GM21390 (cell line): ENCODE data around the gene ANXA7.
"Not testable (repeated sequence)": the region's sequence is repeated elsewhere in the genome, so short reads cannot be mapped to it uniquely, and the experiment has no call there.

ENCODE experiments used
- ATAC-seq: cut with Tn5 transposase; IDR thresholded peaks from one replicate; pipeline ENCODE4 v1.9.1; 2021; ENCODE audit not compliant: unreplicated experiment

The ANXA7 gene

DNA sequence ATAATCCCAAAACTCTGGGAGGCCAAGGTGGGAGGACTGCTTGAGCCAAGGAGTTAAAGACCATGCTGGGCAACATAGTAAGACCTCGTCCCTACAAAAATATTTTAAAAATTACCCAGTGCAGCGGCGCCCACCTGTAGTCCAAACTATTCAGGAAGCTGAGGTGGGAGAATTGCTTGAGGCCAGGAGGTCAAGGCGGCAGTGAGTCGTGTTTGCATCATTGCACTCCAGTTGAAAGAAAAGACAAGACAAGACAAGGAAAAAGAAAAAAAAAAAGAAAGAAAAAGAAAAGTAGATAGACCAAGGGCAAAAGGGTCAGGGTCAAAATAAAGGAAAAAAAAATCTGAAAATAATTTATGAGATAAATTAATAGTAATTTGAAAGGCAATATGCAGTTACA is 5.8 kb downstream of the ANXA7 start:
- ATAC-seq: no peak

DNA sequence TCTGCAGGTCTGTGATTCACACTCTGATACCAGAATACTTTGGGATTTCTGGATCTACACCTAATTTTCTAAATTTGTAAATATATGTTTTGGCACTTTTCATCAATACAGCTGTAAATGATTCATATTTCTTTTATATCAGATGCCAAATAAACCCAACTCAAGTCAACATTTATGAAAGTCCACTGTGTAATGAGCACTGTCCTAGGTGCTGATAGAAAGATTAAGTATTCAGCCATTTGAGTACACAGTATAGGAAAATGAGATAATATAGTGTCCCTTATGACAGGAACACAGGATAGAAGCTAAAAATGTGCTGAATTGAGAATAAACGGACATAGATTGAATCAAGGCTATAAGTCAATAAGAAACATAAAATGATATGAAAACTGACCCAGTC is 6.4 kb downstream of the ANXA7 start:
- no peak for ATAC-seq

DNA sequence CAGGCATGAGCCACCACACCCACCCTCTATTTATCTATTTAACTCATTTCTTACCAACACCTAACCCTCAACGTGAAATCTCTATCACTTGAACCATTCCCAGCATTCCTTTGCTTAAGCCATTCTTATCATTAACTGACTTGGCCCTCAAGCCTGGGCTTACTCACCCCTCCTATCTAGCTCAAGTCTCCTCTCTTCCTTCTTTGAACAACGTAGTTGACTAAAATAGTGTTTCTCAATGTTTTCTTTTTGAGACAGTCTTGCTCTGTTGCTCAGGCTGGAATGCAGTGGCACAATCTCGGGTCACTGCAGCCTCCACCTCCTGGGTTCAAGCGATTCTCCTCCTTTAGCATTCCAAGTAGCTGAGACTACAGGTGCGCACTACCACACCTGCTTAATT is 7.0 kb downstream of the ANXA7 start:
- ATAC-seq: no peak

DNA sequence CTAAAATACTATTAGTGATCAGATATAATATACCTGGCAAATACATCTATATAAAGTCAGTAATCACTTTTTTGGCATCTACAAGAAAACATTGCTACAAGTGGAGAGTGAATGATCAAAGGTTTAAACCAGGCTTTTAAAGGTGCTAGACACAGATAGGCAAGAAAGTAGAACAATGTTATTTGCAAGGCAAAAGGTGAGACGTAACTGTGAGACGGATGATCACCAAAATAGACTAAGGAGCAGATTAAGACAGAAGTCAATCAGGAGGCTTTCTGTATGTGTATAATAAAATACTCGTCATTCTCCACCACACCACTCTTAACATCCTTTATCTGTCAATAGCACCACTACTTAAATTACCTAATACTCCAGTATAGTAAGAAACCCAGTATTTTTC is 8.3 kb downstream of the ANXA7 start:
- ATAC-seq: no peak

DNA sequence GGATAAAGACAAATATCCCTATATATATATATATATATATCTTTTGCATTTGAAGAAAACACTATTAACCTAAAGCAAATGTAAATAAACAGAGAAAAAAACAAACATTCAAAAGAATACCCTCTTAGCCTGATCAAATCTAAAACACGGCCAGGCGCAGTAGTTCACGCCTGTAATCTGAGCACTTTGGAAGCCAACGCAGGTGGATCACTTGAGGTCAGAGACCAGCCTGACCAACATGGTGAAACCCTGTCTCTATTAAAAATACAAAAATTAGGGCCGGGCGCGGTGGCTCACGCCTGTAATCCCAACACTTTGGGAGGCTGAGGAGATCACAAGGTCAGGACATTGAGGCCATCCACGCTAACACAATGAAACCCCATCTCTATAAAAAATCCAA is 9.2 kb downstream of the ANXA7 start:
- no peak for ATAC-seq

DNA sequence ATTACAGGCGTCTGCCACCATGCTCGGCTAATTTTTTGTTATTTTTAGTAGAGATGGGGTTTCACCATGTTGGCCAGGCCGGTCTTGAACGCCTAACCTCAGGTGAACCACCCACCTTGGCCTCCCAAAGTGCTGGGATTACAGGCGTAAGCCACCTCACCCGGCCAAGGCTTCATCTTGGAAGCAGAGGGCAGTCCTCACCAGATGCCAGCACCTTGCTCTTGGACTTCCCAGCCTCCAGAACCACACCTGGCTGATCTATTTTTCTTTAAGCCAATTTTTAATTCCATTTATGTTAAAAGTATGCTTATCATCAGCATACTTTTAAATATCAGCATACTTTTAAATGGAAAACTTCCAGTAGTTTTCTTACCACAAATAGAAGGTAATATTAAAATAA is 12.2 kb downstream of the ANXA7 start:
- ATAC-seq: no peak

DNA sequence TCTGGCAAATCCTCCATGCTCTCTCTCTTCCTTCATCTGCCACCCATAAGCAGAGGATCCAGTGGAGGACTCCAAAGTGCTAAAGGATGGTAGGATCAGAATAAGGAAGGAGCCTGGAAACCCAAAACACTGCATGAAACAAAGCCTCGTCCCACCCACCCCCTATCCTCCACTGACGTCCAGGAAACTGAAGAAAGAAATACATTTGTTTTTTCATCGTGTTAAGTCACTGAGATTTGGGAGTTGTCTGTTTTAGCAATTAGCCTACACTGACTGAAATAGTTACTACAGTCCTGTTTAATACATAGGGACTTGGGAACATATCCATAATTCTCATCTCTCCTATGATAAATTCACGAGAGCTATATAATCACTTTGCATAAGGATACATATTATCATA is 14.8 kb downstream of the ANXA7 start:
- ATAC-seq: no peak

DNA sequence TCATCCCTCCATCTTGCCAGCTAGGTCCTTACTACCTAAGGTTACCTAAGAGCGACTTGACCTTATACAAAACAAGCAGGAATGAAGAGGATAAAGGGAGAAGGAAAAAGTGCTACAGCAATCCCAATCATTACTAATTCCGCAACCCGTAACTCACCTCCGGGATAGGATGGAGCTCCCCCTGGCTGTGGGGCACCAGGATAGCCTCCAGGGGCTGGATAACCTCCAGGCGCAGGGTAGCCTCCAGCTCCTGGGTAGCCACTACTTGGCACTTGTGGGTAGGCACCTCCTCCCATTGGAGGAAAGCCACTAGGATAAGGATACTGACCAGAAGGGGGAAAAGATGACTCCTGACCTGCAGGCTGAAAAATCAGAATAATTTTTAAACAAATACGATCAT is 15.8 kb downstream of the ANXA7 start:
- ATAC-seq: no peak

DNA sequence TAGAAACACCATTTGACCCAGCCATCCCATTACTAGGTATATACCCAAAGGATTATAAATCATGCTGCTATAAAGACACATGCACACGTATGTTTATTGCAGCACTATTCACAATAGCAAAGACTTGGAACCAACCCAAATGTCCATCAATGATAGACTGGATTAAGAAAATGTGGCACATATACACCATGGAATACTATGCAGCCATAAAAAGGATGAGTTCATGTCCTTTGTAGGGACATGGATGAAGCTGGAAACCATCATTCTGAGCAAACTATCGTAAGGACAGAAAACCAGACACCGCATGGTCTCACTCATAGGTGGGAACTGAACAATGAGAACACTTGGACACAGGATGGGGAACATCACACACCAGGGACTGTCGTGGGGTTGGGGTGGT is 19.5 kb downstream of the ANXA7 start:
- not testable (repeated sequence) for ATAC-seq

DNA sequence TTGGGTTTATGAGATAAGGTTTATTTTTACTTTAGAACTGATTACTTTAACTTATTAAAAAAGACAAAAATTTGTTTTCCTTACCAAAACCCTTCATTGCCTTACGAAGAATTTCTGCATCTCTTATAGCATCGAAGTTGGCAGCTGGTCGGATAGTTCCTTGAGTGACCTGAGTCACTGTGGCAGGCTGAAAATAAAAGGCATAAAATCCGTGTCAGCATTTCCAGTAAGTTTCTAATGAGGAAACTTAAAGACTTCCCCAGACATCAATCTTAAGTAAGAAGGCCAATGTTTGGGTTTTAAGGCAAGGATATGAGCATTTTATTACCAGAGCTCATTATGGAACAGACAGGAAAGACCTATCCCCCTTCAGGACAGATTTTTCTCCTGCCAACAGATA is 25.6 kb downstream of the ANXA7 start:
- ATAC-seq: no peak

DNA sequence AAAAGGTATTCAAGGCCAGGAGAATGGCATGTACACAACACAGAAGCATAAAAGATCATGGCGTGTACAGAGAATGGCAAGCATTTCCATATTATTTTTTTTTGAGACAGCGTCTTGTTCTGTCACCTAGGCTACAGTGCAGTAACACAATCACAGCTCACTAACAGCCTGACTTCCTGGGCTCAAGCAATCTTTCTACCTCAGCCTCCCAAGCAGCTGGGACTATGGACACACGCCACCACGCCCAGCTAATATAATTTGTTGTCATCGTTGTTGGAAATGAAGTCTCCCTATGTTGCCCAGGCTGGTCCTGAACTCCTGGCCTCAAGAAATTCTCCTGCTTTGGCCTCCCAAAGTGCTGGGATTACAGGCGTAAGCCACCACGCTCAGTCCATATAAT is 27.3 kb downstream of the ANXA7 start:
- no peak for ATAC-seq

DNA sequence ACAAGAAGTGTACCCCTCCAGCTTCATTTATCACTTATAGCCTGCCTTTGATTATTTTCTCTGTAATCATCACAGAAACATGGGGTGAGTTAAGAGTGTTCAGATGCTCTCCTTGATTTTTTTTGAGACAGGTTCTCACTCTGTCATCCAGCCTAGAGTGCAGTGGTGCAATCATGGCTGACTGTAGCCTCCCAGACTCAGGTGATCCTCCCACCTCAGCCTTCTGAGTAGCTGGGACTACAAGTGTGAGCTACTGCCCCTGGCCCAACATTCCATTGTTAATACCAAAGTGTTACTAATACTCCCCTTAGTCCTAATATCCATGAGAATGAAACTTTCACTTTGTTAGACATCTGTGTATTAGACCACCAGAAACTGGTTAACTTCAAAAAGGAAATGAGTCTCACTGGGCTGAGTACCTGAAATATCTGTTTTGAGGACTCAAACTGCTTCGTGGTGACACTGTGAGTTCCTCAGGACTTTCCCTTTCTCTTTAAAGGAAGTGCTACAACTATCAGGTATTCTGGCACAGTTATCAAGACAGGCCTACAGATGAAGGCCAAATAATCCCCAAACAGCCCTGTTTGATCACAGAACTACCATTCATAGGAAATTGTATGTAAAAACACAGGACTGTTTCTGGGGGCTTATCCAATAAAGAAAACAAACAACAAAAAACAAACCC is 34.7 kb downstream of the ANXA7 start:
- ATAC-seq: no peak

DNA sequence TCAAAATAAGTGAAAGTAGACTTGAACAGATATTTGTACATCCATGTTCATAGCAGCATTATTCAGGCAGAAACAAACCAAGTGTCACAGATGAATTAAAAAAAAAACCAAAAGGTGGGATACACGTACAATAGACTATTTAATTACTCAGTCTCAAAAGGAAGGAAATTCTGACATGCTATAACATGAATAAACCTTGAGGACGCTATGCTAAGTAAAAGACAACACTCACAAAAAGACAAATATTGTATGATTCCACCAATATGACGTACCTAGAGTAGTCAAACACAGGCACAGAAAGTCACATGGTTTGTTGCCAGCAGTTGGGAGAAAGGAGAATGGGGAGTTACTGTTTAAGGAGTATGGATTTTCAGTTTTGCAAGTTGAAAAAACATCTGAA is 37.2 kb downstream of the ANXA7 start:
- ATAC-seq: no peak

DNA sequence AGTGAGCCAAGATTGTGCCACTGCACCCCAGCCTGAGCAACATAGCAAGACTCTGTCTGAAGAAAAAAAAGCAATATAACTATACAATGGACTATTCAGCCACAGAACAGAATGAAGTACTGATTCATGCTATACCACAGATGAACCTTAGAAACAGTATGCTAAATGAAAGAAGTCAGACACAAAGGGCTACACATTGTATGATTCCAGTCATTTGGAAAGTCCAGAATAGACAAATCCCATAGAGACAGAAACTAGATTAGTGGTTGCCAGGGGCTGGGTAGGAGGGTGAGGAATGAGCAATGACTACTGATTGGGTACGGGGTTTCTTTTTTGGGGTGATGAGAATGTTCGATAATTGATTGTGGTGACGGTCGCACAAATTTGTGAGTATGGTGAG is 45.6 kb downstream of the ANXA7 start:
- ATAC-seq: no peak

DNA sequence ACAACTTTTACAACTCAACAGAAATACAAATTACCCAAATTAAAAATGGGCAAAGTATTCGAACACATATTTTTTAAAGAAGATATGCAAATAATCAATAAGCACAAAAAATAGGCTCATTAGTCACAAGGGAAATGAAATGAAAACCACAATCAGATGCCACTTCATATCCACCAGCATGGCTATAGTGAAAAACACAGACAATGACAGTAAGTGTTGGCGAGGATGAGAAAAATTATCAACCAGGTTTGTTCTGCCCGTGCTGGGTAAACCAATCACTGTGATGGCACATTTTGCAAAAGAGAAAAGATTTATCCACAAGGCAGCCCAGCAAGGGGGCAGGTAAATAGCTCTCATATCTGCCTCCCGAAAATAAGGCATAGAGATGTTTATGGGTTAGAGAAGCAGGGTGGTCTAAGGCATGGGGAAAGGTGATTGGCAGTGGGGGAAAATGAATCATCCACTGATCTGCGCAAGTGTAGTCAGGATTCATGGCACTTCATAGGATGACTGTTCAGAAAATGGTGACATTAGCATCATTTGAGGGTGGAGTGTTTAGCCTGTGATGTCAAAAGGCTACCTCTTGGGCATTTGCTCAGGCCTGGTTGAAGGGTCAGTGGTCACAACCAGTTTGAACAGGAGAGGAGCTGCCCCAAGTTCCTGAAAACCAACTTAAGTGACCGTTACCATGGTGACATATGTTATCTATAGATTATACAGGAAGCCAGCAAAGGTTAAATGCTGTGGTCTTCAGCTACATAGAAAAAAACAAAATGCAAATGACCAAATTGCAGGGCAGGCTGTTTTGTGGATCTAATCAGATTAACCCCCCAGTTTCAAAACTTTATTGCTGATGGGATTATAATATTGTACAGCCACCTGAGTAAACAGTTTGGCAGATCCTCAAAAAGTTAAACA is 47.2 kb downstream of the ANXA7 start:
- ATAC-seq: no peak

DNA sequence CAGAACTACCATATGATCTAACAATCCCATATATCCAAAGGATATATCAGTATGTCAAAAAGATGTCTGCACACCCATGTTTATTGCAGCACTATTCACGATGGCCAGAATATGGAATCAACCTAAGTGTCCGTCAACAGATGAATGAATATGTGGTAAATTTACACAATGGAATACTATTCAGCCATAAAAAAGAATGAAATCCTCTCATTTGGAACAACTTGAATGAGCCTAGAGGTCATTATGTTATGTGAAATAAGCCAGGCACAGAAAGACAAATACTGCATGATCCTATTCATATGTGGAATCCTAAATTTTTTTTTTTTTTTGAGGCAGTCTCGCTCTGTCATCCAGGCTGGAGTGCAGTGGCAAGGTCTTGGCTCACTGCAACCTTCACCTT is 48.9 kb downstream of the ANXA7 start:
- ATAC-seq: no peak

DNA sequence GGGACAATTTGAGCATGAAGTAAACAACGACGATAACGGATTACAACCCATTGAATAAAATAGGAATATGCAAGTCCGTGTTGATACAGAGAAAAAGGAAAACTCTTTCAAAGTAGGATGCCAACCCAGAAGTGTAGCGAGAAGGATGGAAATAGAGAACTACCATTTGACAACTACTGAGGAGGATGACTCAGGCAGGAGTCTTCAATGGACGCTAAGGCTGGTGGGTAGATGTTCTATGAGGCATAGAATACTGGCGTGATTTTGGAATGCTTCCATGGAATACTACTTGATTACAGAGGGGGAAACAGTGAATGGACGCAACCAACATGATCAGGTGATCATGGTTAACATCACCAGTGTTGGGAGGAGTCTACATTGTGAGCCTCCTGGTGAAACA is 54.4 kb downstream of the ANXA7 start:
- ATAC-seq: no peak

DNA sequence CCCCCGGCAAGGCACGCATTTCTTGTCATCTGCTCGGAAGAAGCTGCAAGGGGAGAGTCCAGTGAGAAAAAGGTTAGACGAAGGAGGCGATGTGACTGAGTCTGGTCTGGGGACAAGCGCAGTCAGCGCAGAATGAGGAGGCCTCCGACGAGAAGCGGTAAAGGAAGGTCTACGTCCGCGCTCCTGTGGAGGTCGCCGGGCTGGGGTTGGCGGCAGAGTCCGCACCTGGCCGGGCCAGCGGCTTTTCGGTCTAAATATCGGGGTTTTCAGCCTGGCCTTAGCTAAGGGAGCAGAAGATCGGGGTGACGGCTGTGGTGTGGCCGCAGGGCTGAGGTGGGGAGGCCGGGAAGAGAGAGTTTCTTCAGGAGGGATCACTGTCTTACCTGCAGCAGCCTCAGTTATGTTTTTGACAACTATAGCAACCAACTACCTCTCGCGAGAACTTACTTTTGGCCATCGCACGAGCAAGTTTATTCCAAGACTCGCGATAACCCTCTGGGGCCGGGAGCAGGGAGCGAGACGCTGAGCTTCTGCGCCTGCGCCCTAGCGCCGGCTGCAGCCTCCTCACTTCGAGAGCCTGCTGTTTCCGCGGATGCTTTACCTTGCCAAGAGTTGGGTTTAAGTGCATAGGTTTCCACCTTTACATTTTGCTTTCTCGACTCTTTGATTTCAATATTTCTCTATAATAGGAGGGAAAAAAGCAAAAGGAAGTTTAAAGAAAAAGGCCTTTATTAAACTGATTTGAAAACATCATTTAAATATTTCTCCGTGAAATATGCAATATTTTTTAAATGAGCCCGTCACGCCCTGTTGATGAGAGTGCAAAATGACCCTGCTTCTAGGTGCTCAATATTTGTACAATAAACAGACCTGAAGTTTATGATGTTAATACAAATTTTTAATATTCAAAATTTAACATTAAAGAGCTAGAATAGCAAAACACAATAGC is 55.3 kb downstream of the ANXA7 start, which contains the start of gene CFAP70:
CFAP70 (minus strand) TSS at position 534 of the 949 bp plus-strand sequence. CDS start 4,068 bp downstream, outside the sequence.
- peak; percentile 91 for ATAC-seq

DNA sequence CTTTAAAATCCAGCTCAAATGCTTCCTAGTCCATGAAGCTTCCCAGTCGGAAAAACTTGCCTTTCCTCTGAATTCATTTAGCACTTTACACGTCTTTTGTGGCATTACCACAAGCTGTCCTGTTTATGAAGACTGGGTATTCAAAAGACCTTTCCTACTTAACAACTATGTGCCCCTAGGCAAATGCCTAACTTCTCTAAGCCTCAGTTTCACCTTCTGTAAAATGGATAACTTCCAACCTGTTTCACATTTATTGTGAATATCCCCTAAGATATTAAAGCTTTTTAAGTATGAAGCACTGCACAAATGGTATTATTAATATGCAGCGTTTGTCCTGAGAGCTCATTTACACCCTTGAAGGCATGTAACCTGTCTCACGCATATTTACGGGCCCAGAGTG is 56.0 kb downstream of the ANXA7 start:
- ATAC-seq: no peak

DNA sequence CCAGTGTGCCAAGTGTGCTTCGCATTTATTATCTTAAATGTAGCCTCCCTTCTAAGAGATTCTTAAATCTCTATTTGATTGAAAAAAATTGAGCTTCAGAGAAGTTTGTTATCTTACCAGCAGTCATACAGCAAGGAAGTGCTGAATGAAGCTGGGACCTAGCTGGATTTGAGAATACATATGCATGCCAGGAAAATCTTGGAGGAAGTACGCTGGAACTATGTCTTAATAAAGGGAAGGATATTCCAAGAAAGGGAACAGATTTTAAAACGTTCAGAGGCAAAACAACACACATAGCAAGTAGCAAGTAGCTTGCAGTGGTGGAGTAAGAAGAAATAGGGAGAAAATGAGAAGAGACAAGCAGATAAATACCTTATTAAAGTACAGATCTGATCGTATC is 56.7 kb downstream of the ANXA7 start:
- ATAC-seq: no peak

DNA sequence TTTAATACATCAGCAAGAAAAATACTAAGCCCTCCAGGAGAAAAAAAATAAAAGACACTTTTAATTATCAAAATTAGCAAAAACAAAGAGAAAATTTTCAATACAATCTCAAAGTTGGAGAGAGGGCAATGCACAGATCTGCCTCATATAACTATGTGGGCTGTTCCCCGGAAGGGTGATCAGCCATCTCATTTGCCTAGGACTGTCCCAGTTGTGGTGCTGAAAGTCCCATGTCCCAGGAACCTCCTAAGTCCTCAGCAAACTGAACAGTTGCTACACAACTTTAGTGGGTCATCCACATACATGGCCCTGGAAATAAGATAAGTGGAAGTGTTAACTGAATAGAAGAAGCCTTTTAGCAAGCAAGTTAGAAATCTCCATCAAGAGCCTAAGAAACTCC is 69.6 kb downstream of the ANXA7 start:
- no peak for ATAC-seq
